Cortex of kidney (tissue), 1 donor: ENCODE data around the gene CEP192.
"Not testable (repeated sequence)": the region's sequence is repeated elsewhere in the genome, so short reads cannot be mapped to it uniquely, and the experiment has no call there.

Source experiments
- DNase-seq: peaks from one replicate; lab custom pipeline; 2025; lab: John Stamatoyannopoulos, UW

Gene CEP192

DNA sequence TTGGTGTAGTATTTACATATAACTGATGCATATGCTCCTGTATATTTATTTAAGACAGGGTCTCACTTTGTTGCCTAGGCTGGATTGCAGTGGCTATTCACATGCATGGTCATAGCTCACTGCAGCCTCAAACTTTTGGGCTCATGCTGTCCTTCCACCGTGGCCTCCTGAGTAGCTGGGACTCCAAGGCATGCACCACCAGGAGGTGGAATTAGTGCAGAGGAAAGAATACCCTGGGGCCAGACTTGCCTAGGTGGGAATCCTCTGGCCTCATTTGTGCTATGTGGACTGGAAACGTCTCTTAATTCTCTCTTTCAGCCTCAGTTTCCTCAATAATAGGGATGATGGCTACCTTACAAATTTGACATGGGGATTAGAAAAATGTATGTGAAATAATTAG, 2.3 kb downstream of the CEP192 start:
- DNase-seq: no peak

DNA sequence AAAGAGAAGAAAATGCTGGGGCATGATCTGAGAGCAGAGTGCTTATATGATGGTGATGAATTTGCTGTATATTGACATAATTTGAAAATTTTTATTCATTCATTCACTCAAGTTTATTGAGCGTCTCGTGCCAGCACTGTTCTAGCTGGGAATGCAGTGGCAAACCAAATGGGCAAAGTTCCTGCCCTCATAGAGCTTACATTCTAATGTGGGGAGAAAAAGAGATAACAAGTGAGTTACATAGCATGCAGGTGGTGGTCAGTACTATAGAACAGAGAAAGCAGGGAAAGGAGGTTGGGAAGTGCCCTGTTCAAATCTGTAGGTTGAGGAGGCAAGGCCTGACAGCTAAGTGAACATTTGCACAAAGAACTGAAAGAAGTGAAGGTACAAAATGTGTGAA, 4.3 kb downstream of the CEP192 start:
- DNase-seq: no peak

DNA sequence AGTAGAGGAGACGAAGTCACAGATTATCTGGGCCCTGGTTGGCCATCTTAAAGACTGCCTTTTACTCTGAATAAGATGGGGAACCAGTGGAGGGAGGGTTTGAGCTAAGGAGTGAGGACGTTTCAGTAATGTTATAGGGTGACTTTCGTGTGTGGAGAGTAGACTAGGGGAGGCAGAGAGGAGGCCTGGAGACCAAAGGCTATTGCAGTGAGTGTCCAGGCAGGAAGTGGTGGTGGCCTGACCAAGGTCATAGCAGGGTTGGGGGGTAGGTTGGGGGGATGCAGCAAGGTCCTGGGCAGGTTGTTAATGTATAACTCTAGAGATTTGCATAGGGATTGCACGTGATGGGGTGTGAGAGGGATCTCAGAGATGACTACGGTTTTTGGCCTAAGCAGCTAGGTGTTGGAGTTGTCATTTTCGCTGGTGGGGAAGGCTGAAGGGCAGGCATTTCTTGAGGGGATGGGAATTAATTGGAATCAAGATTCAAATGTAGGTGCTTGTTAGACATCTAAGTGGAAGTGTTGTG, 4.9 kb downstream of the CEP192 start:
- no peak for DNase-seq

DNA sequence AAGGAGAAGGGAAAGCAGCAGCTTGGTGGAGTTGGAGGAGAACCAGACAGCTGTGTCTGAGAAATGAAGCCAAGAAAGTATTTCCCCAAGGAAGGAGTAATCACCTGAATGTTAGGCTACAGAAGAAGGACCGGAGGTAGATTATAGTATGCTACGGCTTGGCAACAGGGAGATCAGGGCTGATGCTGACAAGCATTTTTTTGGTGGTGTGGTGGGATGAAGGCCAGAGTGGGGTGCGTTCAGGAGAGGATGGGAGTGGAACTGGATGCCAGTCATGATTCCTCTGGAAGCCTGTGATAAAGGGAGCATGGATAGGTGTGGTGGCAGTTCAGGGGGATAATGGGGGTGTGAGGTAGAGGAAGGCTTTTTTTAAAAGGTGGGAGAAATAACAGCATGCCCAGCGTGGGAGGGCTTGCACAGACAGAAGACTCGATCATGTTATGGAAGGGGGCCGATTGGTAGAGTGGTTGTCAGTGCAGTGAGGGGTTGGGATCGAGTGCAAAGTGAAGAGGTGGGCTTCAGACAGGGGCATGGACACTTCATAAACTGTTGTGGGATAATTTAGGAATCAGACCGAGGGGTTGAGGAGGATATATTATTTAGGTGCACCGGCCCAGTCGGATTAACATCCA, 5.6 kb downstream of the CEP192 start:
- no peak for DNase-seq

DNA sequence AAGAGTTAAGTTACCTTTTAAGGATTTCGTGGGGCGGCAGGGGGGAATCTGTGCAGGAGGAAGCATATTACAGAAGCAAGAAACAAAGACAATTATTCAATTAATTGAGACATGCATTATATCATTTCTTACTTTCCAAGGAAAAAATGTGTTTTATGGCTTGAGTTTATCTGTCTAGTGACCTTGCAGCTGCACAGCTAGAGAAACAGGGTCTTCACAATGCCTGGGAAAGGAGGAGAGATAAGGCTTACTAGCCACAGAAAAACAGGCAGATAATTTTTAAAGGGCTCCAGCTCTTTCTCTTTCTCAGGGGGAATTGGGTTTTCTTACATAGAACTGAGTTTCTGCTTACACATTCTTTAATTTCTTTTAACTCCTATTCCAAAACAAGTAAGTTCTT, 6.2 kb downstream of the CEP192 start:
- DNase-seq: not testable (repeated sequence)

DNA sequence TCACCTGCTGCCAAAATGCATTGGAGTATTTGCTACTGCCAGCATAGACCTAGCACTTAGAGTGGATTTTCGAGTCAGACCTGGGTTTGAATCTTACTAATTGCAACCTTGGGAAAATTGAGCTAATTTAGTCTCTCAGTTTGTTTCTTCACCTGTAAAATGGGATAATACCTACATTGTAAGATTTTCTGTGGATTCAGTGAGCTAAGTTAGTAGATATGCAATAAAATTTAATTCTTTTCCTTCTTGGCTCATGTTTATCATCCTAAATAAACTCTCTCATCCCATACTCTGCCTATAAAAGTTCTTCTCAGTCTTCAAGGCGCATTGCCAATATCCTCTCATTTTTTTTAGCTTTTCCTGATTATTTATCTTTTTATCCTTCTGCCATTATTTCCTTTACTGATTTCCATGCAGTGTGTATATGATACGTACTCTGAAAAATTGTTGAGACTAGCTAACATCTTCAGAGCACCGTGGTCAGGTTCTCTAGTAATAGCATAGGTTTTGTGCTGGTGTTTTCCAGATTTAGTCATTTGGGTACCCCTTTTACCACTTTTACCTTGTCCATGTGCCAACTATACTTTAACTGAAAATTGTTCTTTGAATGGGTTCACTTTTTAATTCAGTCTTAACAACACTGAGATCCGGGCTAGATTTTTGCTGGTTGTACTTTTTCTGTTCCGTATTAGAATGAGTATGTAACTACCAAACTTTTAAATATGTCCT, 7.3 kb downstream of the CEP192 start:
- no peak for DNase-seq

DNA sequence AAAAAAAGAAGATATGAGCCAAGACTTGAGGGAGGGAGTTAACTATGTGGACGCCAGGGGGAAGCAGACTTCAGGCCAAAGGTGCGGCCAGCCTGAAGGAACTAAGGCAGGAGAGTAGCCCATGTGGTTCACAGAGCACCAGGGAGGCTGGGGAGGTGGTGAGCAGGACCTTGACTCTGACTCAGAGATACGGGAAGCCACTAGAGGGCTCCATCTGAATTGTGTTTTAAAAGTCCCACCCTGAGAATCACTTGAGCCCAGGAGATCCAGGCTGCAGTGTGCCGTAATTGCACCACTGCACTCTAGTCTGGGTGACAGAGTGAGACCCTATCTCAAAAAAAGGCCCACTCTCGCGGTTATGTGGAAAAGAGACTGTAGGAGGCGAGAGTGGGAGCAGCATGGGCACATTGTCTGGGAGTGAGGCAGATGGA, 12.3 kb downstream of the CEP192 start:
- no peak for DNase-seq

DNA sequence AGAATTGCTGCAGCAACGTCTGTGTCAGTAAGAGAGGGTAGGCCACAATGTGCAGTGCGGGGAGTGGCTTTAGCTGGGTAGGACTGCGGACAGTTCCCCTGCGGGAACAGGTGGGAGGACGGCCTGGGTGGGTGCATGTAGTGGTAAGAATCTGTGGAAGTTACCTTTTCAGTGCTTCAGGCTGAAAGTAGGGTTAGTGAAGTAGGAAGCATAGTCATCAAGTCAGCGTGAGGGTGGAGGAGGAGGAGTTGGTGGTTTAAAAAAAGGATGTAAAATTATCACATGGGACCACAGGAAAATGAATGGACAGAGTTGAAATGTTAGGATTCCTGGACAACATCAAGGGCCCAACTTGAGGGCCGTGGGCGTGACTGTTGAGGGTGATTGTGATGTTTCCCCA, 13.2 kb downstream of the CEP192 start:
- no peak for DNase-seq

DNA sequence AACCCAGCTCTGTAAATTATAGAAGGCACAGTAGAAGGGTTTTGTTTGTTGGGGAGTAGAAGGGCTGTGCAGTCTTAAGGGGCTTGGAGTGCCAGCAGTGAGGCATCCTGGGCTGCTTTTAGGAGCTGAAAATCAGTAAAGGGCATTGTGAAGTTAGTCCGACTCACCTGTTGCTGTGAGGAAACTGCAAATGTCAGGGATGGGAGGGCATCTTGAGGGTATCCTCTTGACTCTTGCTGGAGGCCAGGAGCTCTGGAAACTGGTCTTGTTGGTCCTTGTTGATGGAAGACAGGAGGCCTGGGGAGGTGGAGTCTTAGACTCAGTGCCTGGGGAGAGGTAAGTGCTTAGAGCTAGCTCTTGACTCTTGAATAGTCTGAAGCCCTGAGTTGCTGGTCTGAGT, 14.1 kb downstream of the CEP192 start:
- DNase-seq: no peak

DNA sequence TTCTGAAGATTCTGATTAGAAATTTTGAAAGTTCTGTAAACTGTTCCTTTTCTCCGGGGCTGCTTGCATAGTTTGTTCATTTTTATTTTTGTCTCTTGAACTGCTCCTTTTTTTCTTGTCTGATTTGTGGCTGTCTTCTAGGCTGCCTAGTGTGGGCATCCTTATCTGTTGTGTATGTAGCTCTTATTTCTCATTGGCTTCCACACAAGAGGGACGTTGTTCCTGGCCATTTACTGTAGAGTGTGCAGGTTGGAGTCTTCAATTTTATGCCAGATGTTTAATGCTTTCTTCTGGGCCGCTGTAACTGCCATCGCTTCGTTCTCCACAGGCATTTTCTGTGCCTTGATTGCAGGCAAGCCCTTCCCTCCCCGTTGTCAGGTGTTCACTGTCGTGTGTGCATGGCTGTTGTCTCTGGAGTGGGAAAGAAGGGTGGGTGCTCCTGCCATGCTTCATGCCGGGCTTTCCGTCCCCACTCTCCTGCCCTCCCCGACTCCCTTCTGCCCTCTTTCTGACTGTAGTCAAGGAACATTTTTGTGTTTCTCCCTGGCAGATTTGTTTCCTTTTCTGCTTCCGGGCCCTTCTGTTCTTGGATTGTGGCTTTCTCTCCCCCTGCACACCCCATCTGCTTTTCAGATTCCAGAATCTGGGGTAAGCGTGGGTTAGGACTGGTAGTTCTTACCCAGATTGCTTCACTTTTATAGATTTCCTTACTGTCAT, 15.5 kb downstream of the CEP192 start:
- DNase-seq: no peak

DNA sequence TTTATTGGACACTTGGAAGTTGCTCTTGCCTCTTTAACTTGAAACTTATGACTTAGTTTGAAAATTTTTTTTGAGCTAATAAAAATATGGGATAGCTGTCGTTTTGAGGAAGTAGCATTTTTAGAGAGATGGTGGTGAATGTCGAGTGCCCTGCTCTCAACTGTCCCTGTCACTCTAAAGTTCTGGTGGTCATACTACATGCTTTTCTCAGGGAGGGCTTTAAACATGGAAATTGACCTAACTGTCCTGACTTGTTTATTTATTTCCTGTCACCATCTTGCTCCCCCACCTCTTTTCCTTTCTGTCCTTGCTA, 16.0 kb downstream of the CEP192 start:
- no peak for DNase-seq

DNA sequence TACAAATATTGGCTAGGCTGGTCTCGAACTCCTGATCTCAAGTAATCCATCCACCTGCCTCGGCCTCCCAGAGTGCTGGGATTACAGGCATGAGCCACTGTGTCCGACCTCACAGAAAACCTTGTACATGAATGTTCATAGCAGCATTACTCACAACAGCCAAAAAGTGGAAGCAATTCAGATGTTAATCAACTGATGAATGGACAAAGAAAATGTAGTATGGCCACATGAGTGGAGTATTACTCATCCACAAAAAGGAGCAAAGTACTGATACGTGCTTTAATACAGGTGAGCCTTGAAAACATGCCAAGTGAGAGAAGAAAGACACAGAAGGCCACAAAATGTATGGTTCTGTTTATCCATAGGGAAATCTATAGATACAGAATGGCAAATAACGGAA, 20.6 kb downstream of the CEP192 start:
- no peak for DNase-seq

DNA sequence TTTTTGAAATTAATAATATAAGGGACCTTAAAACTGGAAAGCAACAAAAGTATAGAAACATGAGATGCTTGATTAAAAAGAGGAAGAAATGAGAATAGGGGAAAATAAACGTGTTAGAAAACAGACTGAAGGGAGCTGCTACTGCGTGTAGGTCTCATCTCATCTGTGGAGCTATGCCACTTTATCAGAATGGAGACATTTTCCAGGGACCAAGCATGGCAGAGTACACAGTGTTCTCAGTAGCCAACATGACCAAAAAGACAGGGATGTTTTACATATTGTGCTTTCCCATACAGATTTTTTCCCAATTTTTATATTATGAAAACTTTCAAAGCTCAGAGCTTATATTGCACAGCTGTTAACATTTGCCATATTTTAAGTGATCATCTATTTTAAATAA, 23.1 kb downstream of the CEP192 start:
- DNase-seq: no peak

DNA sequence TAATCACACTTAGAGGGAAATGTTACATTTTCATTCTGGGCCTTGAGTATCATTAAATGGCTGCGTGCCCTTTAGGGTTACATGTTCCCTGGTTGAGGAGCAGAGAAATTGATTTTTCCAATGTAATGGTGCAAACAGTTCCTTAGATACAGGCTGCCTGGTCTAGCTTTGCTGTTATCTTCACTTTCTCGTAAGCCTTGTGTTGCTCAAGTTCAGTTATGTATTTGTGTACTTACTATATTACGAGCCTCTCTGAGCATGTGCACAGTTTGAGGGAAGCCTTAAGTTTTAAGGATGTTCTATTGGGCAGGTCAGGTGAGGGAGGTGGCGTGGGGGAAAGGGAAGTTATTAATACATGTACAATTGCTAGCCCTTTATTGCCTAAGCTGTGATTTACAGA, 23.7 kb downstream of the CEP192 start:
- DNase-seq: no peak

DNA sequence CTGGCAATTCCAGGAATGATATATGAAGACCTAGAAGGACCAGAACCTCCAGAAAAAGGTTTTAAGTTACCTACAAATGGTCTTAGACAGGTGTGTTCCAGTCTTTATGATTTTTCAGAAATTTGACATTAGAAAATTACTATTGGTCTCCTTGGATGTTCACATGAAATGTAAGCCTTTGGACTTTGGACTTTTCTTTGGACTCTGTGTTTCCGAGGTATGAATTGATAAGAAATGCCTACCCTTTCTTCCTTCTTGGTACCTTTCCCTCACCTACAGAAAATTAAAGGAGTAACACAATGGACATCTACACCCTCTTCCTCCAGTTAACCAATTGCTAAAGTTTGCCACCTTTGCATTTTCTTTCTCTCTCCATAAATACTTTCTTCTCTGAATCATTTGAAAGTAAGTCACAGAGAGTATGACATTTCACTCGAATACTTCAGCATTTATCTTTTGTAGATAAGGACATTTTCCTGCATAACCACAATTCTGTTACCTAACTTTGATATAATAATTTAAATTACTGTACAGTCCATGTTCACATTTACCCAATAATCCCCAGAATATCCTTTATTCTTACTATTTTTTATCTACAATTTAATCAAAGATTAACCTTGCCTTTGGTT, 26.2 kb downstream of the CEP192 start:
- DNase-seq: no peak

DNA sequence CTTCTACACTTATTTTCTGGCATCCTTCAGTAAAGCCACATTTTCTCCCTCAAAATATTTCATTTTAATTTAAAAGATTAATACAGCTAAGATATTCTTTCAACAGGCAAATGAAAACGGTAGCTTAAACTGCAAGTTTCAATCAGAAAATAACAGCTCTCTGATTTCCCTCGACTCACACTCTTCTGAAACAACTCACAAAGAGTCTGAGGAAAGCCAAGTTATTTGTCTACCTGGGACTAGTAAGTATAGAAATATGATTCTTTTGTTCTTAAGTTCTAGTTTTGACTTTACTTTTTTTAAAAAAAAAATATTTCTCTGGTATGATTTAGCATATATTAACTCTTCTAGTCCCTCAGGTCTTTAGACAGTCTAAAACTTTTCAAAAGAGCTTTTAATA, 27.2 kb downstream of the CEP192 start:
- no peak for DNase-seq

DNA sequence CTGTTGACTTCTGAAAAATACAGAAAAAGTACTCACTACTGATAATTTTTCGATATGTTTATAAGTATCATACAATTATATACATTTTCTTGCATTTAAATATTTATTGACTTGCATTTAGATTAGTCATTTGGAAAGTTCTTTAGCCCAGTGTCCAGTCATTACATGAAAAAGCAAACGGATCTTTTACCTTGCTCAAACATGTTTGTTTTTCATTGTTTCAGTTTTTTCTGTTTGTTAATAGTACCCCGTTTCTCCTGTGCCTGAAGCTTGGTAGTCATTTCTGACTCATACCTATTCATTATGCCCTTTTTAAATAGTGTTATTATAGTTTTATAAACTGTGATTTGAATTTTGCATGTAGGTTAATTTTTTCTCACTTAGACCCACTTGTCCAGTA, 28.1 kb downstream of the CEP192 start:
- no peak for DNase-seq

DNA sequence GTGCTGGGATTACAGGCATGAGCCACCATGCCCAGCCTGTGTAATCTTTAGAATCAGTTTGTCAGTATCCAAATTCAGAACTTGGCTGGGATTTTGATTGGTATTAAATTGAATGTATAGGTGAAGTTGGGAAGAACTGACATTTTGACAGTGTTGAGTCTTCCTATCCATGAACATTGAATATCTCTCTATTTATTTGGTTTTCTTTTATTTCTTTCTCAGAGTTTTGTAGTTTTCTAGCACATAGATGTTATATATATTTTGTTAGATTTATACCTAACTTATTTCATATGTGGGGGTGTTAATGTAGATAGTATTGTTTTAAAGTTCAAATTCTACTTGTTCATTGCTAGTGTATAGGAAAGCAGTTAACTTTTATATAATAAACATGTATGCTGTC, 31.5 kb downstream of the CEP192 start:
- DNase-seq: no peak

DNA sequence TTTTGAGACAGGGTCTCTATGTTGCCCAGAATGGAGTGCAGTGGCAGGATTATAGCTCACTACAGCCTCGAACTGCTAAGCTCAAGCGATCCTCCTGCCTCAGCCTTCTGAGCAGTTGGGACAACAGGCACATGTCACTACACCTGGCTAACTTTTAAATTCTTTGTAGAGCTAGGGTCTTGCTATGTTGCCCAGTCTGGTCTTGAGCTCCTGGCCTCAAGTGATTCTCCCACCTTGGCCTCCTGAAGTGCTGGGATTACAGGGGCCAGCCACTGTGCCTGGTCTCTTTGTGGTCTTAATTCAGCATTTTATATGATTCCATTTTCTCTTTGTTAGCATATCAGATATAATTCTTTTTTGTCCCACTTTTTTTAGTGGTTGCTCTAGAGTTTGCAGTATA, 34.1 kb downstream of the CEP192 start:
- no peak for DNase-seq

DNA sequence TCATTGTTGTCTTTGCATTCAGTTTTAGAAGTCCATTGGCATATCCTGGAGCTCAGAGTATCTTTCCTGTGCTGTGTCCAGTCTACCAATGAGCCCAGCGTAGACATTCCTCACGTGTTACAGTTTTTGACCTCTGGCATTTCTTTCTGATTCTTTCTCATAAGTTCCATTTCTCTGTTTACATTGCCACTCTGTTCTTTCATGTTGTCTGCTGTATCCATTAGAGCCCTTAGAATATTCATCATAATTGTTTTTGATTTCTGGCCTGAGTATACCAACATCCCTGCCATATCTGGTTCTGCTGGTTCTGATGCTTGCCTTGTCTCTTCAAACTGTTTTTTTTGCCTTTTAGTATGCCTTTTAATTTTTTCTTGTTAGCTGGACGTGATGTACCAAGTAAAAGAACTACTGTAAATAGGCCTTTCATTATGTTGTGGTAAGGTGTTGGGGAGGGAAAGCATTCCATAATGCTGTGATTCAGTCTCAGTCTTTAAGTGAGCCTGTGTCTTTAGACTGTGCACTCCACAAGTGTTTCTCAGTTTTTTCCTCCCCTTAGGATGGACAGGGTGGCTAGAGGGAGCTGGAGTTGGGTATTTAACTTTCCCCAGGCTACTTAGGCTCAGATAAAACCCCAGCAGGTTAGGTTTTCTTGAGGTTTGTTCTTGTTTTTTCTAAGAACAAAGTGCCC, 35.6 kb downstream of the CEP192 start:
- no peak for DNase-seq

DNA sequence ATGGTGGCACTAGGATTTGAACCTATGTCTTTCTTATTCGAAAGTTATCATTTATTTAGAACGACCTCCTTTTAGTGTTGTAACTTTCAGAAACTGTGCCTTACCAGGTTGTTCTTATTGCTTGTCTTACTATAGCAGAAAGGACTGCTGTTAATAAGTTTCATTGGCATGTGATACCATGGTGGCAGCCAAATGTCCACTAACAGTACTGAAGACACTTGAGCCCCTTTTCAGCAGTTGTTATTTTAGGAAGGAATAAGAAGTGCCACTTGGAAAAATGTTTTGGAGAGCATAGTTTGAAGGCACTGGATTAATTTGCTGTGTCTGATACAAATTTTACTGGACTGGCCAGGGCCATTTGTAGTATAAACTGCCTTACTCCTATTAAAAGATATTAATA, 37.7 kb downstream of the CEP192 start:
- no peak for DNase-seq

DNA sequence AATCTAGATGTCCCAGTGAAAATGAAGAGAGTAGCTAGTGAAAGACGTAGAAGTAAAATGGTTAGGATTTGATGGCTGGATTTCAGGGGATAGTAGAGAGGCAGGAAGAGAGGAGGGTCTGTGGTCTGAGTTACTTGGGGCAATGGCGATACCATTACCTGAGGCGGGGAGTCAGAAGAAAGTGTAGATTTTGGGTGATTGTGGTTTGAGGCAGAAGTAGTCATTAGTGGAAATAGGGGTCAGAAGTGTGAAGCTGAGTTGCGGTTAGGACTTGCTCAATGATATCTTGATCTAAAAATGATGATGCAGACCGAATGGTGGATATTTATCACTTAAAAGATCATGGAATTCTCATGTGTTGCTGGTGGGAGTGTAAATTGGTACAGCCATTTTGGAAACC, 41.0 kb downstream of the CEP192 start:
- DNase-seq: no peak
